Vagina (tissue), 2 donors: ENCODE measurements around the gene SLC16A12. TPM values are rescaled to one million over a fixed set of nuclear protein-coding genes. Genes with fewer than 3 reads are reported as not detected.
"Not testable (repeated sequence)": the region's sequence is repeated elsewhere in the genome, so short reads cannot be mapped to it uniquely, and the experiment has no call there.

ENCODE experiments used
- DNase-seq, 2 donors: peaks; one replicate each; pipeline ENCODE4 v3.0.0-alpha.2; 2017; ENCODE audit errors: extremely low spot score in 2 of 2
- H3K27ac ChIP-seq: fragments of 200-600 bp; sonication (generic); one replicate; pipeline ENCODE4 v1.5.1; 2019
- H3K27me3 ChIP-seq: fragments of 200-600 bp; sonication (generic); one replicate; pipeline ENCODE4 v1.5.1; 2019
- H3K36me3 ChIP-seq, 2 donors: fragments of 200-600 bp; sonication (generic); one replicate each; pipeline ENCODE4 v1.5.1; 2017 to 2019
- H3K4me1 ChIP-seq: fragments of 200-600 bp; sonication (generic); one replicate; pipeline ENCODE4 v1.5.1; 2019
- H3K4me3 ChIP-seq, 2 donors: fragments of 200-600 bp; sonication (generic); 1 replicate in 1 of 2; 2 replicates in 1 of 2; pipeline ENCODE4 v1.5.1; 2016 to 2019
- H3K9me3 ChIP-seq: fragments of 200-600 bp; sonication (generic); one replicate; pipeline ENCODE4 v1.5.1; 2019
- POLR2A ChIP-seq, 2 donors: fragments of 450-650 bp; IDR thresholded peaks; one replicate each; pipeline ENCODE4 v1.6.1; 2017; ENCODE audit warnings: antibody characterized with exemption in 2 of 2, mild to moderate bottlenecking in 2 of 2, moderate library complexity in 2 of 2
- POLR2AphosphoS5 ChIP-seq, 2 donors: sonication (generic); formaldehyde crosslinking; IDR thresholded peaks; one replicate each; pipeline ENCODE4 v1.9.0; 2017; ENCODE audit warnings: antibody characterized with exemption in 2 of 2, mild to moderate bottlenecking in 2 of 2, low read depth in 1 of 2; ENCODE audit not compliant: insufficient read depth in 1 of 2
- intact Hi-C: fragments of 100-400 bp; cut with DNase I; formaldehyde crosslinking; loops from one replicate; pipeline ENCODE4 v1.15.1; 2023
- total RNA-seq: library from RNA; depleted of rRNA; stranded (reverse); fragments of >200 nt; gene quantifications from one replicate; pipeline ENCODE4 v1.2.3, GENCODE V29; 2016
- TF ChIP-seq, protein P1 (sequence below), 3 experiments: fragments of 450-650 bp in 2 of 3; fragments of 200-600 bp in 1 of 3; sonication (generic) in 1 of 3; IDR thresholded peaks; one replicate each; pipeline ENCODE4 v1.5.1; 2017 to 2019; ENCODE audit warnings: antibody characterized with exemption in 3 of 3, mild to moderate bottlenecking in 2 of 3, moderate library complexity in 2 of 3

The SLC16A12 gene
- total RNA-seq, 1 donor from 2014 or later: 3.7 TPM

DNA sequence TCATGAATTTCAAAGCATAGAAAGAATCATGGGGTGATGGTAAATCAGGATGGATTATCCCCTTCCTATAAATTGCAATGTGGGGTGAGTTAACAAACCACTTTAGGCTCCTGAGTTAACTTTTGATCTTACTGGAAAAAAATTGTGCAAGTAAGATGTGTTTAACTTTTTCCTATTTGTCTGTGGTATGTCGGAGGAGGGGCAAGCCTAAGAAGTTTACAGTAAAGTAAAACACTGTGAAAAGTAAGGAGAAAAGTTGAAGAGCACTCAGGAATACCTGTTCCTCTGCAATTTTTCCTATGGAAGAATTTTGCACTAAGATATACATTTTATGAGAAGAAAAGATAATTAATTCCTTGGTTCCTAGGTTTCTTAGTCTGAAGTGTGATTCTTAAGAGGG lies 76.6 kb downstream of the SLC16A12 start:
- no peaks in the 10 kb centered on the region for H3K4me1 ChIP-seq
- TF ChIP-seq POLR2A (IDR thresholded peaks at IDR 0.05): no peak
- TF ChIP-seq POLR2AphosphoS5 (IDR thresholded peaks at IDR 0.05; ENCODE audit: insufficient read depth in 1 of 2, low read depth in 1 of 2): no peak
- TF ChIP-seq, protein P1, sequence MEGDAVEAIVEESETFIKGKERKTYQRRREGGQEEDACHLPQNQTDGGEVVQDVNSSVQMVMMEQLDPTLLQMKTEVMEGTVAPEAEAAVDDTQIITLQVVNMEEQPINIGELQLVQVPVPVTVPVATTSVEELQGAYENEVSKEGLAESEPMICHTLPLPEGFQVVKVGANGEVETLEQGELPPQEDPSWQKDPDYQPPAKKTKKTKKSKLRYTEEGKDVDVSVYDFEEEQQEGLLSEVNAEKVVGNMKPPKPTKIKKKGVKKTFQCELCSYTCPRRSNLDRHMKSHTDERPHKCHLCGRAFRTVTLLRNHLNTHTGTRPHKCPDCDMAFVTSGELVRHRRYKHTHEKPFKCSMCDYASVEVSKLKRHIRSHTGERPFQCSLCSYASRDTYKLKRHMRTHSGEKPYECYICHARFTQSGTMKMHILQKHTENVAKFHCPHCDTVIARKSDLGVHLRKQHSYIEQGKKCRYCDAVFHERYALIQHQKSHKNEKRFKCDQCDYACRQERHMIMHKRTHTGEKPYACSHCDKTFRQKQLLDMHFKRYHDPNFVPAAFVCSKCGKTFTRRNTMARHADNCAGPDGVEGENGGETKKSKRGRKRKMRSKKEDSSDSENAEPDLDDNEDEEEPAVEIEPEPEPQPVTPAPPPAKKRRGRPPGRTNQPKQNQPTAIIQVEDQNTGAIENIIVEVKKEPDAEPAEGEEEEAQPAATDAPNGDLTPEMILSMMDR (IDR thresholded peaks at IDR 0.05): no peak
- no peak overlapping the region for H3K27ac ChIP-seq
- H3K27me3 ChIP-seq: no peaks in the 10 kb centered on the region
- DNase-seq: no peak
- H3K9me3 ChIP-seq: no peaks in the 10 kb centered on the region
- intact Hi-C loops: no loop called here
- H3K4me3 ChIP-seq: no peak overlapping the region
- H3K36me3 ChIP-seq: no peaks in the 10 kb centered on the region

DNA sequence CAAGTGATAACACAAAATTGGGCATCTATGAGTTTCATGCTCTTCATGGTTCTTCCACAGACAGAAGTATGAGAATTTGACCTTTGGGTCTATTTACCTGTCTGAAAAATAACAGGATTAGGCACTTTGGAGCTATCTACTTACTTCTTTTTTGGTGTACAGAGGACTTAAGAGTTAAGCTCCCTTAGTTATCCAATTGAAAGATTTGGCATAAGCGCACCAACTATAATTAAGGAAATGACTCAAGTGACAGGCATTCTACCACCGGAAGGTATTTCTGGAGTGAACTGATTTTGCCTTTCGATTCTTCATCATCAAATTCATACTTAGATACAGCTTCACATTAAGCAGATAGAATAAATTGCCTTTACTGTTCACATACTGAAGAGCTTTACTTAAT lies 77.1 kb downstream of the SLC16A12 start:
- Histone ChIP-seq H3K36me3 (no peaks in the 10 kb centered on the region), H3K4me1 (no peaks in the 10 kb centered on the region), H3K27ac (no peak overlapping the region), H3K4me3 (no peak overlapping the region), H3K27me3 (no peaks in the 10 kb centered on the region), H3K9me3 (no peaks in the 10 kb centered on the region)
- intact Hi-C loops: no loop called here
- no peak for TF ChIP-seq POLR2A (IDR thresholded peaks at IDR 0.05)
- no peak for TF ChIP-seq POLR2AphosphoS5 (IDR thresholded peaks at IDR 0.05; ENCODE audit: insufficient read depth in 1 of 2, low read depth in 1 of 2)
- TF ChIP-seq, protein P1 (IDR thresholded peaks at IDR 0.05): no peak
- DNase-seq: no peak

DNA sequence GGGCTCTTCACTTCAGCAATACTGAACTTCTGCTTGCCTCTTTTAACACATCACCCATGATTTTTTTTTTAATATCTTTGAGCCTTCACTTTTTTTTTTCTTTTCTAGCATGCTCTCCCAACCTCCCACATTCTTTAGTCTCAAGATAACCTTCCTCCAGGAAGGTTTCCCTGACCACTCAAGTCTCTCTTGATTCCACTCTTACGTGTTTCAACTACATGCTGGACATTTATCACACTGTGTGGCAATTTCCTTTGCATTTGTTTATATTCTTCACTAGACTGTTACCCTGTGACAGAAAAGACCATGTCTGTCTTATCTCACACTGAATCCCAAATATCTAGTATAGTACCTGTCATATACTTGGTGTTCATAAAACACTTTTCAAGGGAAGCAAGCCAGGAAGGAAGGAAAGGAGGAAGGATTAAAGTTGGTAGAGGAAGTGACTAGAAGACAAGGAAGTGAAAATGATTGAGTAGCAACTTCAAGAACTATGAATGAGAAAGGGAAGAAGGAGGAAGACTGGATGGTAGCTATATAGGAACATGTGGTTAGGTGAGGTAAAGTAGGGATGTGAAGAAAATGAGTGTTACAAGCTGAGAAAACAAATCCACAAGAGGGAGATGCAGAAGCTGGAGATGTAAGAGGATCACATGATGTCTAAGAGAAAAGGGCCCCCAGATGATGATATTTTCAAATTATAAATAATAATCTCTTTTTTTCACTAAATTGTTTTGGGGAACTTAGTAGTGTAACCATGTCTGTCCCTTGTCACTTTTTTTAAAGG lies 80.6 kb downstream of the SLC16A12 start:
- Histone ChIP-seq H3K36me3 (no peaks in the 10 kb centered on the region), H3K27ac (no peak overlapping the region), H3K4me3 (no peak overlapping the region), H3K9me3 (no peaks in the 10 kb centered on the region), H3K4me1 (no peaks in the 10 kb centered on the region), H3K27me3 (no peaks in the 10 kb centered on the region)
- intact Hi-C loops: no loop called here
- DNase-seq: no peak
- TF ChIP-seq, protein P1 (IDR thresholded peaks at IDR 0.05): no peak
- TF ChIP-seq POLR2AphosphoS5 (IDR thresholded peaks at IDR 0.05; ENCODE audit: insufficient read depth in 1 of 2, low read depth in 1 of 2) (no peak), POLR2A (IDR thresholded peaks at IDR 0.05) (no peak)

DNA sequence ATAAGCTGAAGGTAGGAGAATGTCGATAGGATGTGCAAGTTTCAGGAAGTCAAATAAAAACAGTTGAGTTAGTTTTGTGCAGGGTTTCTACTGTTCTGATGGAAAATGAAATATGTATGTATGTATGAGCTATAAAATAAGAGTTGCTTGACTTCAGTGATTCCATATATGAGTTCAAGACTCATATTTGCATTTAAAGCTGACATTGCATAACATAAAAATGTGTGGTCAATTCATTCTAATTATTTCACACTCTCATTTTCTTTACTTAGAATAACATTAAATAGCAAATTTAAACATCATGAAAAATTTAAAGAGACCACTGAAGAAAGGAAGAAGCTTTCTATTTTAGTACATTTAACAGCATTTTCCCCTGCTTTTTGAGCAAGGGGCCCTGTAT lies 83.2 kb downstream of the SLC16A12 start:
- Histone ChIP-seq H3K4me1 (no peaks in the 10 kb centered on the region), H3K4me3 (no peak overlapping the region), H3K9me3 (no peaks in the 10 kb centered on the region), H3K36me3 (no peaks in the 10 kb centered on the region), H3K27ac (no peak overlapping the region), H3K27me3 (no peaks in the 10 kb centered on the region)
- intact Hi-C loops: no loop called here
- TF ChIP-seq POLR2AphosphoS5 (IDR thresholded peaks at IDR 0.05; ENCODE audit: insufficient read depth in 1 of 2, low read depth in 1 of 2) (no peak), POLR2A (IDR thresholded peaks at IDR 0.05) (no peak)
- TF ChIP-seq, protein P1 (IDR thresholded peaks at IDR 0.05): no peak
- DNase-seq: no peak

DNA sequence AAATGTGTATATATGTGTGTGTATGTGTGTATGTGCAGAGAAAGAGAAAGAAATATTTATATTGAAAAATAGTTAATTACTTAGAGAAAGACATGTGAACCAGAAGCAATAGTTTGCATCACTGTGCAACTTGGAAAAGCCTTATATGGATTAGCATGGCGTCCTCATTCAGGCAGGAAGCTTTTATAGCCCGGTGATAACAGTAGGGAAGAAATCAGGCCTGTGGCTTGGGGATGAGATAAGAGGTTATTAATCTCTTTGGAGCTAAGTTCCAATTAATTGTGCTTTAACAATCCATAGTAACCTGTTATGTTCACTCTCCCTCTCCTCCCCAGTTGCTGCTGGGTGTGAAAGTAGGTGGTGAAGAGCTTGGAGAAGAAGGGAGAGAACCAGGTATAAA lies 84.5 kb downstream of the SLC16A12 start:
- Histone ChIP-seq H3K9me3 (no peaks in the 10 kb centered on the region), H3K4me3 (no peak overlapping the region), H3K4me1 (no peaks in the 10 kb centered on the region), H3K27ac (no peak overlapping the region), H3K36me3 (no peaks in the 10 kb centered on the region), H3K27me3 (no peaks in the 10 kb centered on the region)
- TF ChIP-seq POLR2AphosphoS5 (IDR thresholded peaks at IDR 0.05; ENCODE audit: insufficient read depth in 1 of 2, low read depth in 1 of 2): no peak
- no peak for TF ChIP-seq POLR2A (IDR thresholded peaks at IDR 0.05)
- TF ChIP-seq, protein P1 (IDR thresholded peaks at IDR 0.05): no peak
- intact Hi-C loops: no loop called here
- DNase-seq: no peak

DNA sequence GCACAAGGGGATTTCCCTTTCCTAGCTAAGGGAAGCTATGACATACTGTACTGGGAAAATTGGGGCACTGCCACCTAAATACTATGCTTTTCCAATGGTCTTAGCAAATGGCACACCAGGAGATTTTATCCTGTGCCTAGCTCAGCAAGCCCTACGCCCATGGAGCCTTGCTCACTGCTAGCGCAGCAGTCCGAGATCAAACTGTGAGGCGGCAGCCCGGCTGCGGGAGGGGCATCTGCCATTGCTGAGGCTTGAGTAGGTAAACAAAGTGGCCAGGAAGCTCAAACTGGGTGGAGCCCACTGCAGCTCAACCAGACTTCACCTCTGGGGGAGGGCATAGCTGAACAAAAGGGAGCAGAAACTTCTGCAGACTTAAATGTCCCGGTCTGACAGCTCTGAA lies 90.6 kb downstream of the SLC16A12 start:
- DNase-seq, H3K27ac ChIP-seq, H3K36me3 ChIP-seq, H3K4me3 ChIP-seq, H3K27me3 ChIP-seq, H3K9me3 ChIP-seq, intact Hi-C loops, H3K4me1 ChIP-seq: not testable (repeated sequence)
